ENCODE results near the gene EID3. TPM values are rescaled to one million over a fixed set of nuclear protein-coding genes. Genes with fewer than 3 reads are reported as not detected.
A peak's percentile ranks its signal among the peaks of the same experiment; 100 is the strongest.

Gene EID3
- total and polyA plus RNA-seq, 2 experiments from 2014 or later = 3.3 to 3.4 TPM

DNA sequence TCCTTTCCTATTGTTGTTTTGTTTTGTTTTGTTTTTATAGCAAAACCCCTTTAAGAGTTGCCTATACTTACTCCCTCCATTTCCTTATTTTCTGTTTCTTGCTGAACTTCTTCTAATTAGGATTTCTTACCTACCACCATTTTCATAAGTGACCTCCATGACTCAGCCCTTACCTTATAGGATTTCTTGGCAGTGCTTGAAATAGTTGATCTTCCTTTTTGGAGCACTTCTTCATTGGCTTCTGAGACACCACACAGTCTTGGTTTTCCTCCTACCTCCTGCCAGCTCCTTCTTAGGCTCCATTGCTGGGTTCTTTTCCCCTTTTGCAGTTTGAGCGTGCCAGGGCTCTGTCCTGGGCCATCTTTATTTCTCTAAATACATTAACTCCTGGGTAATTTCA lies 23.4 kb upstream of the EID3 start:
- TF ChIP-seq, protein P1, sequence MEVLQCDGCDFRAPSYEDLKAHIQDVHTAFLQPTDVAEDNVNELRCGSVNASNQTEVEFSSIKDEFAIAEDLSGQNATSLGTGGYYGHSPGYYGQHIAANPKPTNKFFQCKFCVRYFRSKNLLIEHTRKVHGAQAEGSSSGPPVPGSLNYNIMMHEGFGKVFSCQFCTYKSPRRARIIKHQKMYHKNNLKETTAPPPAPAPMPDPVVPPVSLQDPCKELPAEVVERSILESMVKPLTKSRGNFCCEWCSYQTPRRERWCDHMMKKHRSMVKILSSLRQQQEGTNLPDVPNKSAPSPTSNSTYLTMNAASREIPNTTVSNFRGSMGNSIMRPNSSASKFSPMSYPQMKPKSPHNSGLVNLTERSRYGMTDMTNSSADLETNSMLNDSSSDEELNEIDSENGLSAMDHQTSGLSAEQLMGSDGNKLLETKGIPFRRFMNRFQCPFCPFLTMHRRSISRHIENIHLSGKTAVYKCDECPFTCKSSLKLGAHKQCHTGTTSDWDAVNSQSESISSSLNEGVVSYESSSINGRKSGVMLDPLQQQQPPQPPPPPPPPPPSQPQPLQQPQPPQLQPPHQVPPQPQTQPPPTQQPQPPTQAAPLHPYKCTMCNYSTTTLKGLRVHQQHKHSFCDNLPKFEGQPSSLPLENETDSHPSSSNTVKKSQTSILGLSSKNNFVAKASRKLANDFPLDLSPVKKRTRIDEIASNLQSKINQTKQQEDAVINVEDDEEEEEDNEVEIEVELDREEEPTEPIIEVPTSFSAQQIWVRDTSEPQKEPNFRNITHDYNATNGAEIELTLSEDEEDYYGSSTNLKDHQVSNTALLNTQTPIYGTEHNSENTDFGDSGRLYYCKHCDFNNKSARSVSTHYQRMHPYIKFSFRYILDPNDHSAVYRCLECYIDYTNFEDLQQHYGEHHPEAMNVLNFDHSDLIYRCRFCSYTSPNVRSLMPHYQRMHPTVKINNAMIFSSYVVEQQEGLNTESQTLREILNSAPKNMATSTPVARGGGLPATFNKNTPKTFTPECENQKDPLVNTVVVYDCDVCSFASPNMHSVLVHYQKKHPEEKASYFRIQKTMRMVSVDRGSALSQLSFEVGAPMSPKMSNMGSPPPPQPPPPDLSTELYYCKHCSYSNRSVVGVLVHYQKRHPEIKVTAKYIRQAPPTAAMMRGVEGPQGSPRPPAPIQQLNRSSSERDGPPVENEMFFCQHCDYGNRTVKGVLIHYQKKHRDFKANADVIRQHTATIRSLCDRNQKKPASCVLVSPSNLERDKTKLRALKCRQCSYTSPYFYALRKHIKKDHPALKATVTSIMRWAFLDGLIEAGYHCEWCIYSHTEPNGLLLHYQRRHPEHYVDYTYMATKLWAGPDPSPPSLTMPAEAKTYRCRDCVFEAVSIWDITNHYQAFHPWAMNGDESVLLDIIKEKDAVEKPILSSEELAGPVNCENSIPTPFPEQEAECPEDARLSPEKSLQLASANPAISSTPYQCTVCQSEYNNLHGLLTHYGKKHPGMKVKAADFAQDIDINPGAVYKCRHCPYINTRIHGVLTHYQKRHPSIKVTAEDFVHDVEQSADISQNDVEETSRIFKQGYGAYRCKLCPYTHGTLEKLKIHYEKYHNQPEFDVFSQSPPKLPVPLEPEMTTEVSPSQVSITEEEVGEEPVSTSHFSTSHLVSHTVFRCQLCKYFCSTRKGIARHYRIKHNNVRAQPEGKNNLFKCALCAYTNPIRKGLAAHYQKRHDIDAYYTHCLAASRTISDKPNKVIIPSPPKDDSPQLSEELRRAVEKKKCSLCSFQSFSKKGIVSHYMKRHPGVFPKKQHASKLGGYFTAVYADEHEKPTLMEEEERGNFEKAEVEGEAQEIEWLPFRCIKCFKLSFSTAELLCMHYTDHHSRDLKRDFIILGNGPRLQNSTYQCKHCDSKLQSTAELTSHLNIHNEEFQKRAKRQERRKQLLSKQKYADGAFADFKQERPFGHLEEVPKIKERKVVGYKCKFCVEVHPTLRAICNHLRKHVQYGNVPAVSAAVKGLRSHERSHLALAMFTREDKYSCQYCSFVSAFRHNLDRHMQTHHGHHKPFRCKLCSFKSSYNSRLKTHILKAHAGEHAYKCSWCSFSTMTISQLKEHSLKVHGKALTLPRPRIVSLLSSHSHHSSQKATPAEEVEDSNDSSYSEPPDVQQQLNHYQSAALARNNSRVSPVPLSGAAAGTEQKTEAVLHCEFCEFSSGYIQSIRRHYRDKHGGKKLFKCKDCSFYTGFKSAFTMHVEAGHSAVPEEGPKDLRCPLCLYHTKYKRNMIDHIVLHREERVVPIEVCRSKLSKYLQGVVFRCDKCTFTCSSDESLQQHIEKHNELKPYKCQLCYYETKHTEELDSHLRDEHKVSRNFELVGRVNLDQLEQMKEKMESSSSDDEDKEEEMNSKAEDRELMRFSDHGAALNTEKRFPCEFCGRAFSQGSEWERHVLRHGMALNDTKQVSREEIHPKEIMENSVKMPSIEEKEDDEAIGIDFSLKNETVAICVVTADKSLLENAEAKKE (CRISPR knock-in tag; IDR thresholded peaks at IDR 0.05) = no peak
- TF ChIP-seq EZH2 (IDR thresholded peaks at IDR 0.05; ENCODE audit: low read depth, unreplicated experiment) = no peak
- no peak for TF ChIP-seq JUNB (IDR thresholded peaks at IDR 0.05; ENCODE audit: unreplicated experiment)
- no peak for TF ChIP-seq POLR2AphosphoS5 (IDR thresholded peaks at IDR 0.05; ENCODE audit: low read depth)
- TF ChIP-seq EZH2phosphoT487 (IDR thresholded peaks at IDR 0.05; ENCODE audit: unreplicated experiment) = no peak
- Histone ChIP-seq H2AFZ (0 out of 2 replicates have a peak overlapping the region, but pooled peaks have one; percentile 3), H3K79me2 (replicated peaks; ENCODE audit: insufficient read depth) (no peaks in the 10 kb centered on the region), H3K9me2 (ENCODE audit: insufficient read depth) (no peaks in the 10 kb centered on the region), H3K4me3 (no peak overlapping the region), H3K27ac (ENCODE audit: low read depth) (no peak overlapping the region), H4K20me1 (replicated peaks; ENCODE audit: insufficient read depth) (no peaks in the 10 kb centered on the region), H3K36me3 (ENCODE audit: insufficient read depth) (no peaks in the 10 kb centered on the region), H3K27me3 (ENCODE audit: insufficient read depth) (no peaks in the 10 kb centered on the region), H3F3A (replicated peaks; ENCODE audit: low read depth) (no peaks in the 10 kb centered on the region), H3K4me1 (ENCODE audit: insufficient read depth) (no peaks in the 10 kb centered on the region; the same call in 1 of the 2 replicates), H3K4me2 (no peak overlapping the region)
- Mint-ChIP-seq H3K27ac (no peak overlapping the region), H3K9me3 (no peaks in the 10 kb centered on the region), H3K4me3 (no peak overlapping the region), H3K36me3 (ENCODE audit: low read depth) (no peaks in the 10 kb centered on the region), H3K4me1 (peaks cover 6% of the 10 kb centered on the region), H3K27me3 (ENCODE audit: insufficient read depth, low read depth, poor library complexity) (no peaks in the 10 kb centered on the region)
- no peak for ATAC-seq
- DNase-seq (ENCODE audit: low spot score) = no peak

DNA sequence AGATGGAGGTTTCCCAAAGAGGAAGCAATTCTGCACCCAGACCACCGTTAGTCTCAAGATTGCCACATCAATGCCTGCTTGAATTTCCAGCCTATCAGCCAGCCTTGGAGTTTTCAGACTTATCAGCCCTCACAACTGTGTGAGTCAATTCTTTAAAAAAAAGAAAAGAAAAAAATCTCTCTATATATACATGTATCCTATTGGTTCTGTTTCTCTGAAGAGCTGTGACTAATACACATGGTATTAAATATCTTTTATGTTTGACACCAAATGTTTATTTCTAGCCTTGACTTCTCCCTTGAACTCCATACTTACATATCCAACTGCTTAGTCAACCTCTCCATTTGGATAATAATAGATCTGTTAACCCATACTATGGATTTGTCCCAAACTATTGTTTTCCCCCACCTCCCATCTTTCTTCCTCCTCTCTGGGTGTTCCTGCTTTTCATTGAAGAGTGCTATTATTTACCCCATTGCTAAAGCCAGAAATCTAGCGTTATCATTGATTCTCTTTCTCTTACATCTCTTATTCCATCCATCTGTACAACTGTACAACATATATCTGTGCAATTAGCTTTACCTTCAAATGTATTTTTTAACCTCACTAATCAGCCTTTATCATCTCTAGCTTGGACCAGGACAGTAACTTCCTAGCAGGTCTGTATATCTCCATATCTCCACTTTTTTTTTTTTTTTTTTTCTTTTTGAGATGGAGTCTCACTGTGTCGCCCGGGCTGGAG lies 22.7 kb upstream of the EID3 start:
- Mint-ChIP-seq H3K36me3 (ENCODE audit: low read depth) (no peaks in the 10 kb centered on the region), H3K4me3 (no peak overlapping the region), H3K27ac (no peak overlapping the region), H3K9me3 (no peaks in the 10 kb centered on the region), H3K4me1 (peaks cover 11% of the 10 kb centered on the region), H3K27me3 (ENCODE audit: insufficient read depth, low read depth, poor library complexity) (no peaks in the 10 kb centered on the region)
- Histone ChIP-seq H3K27me3 (ENCODE audit: insufficient read depth) (no peaks in the 10 kb centered on the region), H3K4me2 (no peak overlapping the region), H3K27ac (ENCODE audit: low read depth) (no peak overlapping the region), H3K9me2 (ENCODE audit: insufficient read depth) (no peaks in the 10 kb centered on the region), H3K36me3 (ENCODE audit: insufficient read depth) (no peaks in the 10 kb centered on the region), H3K79me2 (replicated peaks; ENCODE audit: insufficient read depth) (no peaks in the 10 kb centered on the region), H3K4me3 (no peak overlapping the region), H3F3A (replicated peaks; ENCODE audit: low read depth) (no peaks in the 10 kb centered on the region), H2AFZ (no peak overlapping the region), H3K4me1 (ENCODE audit: insufficient read depth) (peaks cover 2% of the 10 kb centered on the region), H4K20me1 (replicated peaks; ENCODE audit: insufficient read depth) (no peaks in the 10 kb centered on the region)
- ATAC-seq = no peak
- no peak for DNase-seq (ENCODE audit: low spot score)
- TF ChIP-seq, protein P2, sequence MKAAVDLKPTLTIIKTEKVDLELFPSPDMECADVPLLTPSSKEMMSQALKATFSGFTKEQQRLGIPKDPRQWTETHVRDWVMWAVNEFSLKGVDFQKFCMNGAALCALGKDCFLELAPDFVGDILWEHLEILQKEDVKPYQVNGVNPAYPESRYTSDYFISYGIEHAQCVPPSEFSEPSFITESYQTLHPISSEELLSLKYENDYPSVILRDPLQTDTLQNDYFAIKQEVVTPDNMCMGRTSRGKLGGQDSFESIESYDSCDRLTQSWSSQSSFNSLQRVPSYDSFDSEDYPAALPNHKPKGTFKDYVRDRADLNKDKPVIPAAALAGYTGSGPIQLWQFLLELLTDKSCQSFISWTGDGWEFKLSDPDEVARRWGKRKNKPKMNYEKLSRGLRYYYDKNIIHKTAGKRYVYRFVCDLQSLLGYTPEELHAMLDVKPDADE (IDR thresholded peaks at IDR 0.05) = no peak
- TF ChIP-seq EZH2 (IDR thresholded peaks at IDR 0.05; ENCODE audit: low read depth, unreplicated experiment) (no peak), POLR2AphosphoS5 (IDR thresholded peaks at IDR 0.05; ENCODE audit: low read depth) (no peak), STAT1 (IDR thresholded peaks at IDR 0.05; ENCODE audit: unreplicated experiment) (no peak), EZH2phosphoT487 (IDR thresholded peaks at IDR 0.05; ENCODE audit: unreplicated experiment) (no peak), CREB1 (CRISPR knock-in tag; IDR thresholded peaks at IDR 0.05; ENCODE audit: low read depth) (no peak), ZNF114 (CRISPR knock-in tag; IDR thresholded peaks at IDR 0.05) (no peak), JUNB (IDR thresholded peaks at IDR 0.05; ENCODE audit: unreplicated experiment) (no peak), NANOG (IDR thresholded peaks at IDR 0.05; ENCODE audit: borderline replicate concordance) (no peak)
- TF ChIP-seq, protein P3, sequence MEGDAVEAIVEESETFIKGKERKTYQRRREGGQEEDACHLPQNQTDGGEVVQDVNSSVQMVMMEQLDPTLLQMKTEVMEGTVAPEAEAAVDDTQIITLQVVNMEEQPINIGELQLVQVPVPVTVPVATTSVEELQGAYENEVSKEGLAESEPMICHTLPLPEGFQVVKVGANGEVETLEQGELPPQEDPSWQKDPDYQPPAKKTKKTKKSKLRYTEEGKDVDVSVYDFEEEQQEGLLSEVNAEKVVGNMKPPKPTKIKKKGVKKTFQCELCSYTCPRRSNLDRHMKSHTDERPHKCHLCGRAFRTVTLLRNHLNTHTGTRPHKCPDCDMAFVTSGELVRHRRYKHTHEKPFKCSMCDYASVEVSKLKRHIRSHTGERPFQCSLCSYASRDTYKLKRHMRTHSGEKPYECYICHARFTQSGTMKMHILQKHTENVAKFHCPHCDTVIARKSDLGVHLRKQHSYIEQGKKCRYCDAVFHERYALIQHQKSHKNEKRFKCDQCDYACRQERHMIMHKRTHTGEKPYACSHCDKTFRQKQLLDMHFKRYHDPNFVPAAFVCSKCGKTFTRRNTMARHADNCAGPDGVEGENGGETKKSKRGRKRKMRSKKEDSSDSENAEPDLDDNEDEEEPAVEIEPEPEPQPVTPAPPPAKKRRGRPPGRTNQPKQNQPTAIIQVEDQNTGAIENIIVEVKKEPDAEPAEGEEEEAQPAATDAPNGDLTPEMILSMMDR (conservative IDR thresholded peaks at IDR 0.05; ENCODE audit: low read depth in 2 of 2) = no peak

All from GM23338 (cell line).